Measurements from ENCODE around the gene ZNF699.

DNA sequence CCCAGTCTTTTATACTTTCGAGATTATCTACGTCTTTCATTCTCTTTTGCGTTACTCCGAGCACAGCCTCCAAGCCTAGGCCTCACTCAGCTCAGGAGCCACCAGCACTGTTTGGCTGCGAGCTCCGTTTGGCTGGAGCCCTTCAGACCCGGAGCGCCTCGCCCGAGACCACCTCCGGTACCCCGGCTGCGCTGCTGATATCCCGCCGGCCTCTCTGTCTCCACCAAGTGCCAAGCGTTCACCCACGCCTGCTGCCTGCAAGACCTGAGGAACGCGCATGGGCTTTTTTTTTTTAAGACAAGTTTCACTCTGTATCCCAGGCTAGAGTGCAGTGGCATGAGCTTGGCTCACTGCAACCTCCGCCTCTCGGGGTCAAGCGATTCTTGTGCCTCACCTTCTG lies 39.0 kb upstream of the ZNF699 start:
- TF ChIP-seq, protein P1, sequence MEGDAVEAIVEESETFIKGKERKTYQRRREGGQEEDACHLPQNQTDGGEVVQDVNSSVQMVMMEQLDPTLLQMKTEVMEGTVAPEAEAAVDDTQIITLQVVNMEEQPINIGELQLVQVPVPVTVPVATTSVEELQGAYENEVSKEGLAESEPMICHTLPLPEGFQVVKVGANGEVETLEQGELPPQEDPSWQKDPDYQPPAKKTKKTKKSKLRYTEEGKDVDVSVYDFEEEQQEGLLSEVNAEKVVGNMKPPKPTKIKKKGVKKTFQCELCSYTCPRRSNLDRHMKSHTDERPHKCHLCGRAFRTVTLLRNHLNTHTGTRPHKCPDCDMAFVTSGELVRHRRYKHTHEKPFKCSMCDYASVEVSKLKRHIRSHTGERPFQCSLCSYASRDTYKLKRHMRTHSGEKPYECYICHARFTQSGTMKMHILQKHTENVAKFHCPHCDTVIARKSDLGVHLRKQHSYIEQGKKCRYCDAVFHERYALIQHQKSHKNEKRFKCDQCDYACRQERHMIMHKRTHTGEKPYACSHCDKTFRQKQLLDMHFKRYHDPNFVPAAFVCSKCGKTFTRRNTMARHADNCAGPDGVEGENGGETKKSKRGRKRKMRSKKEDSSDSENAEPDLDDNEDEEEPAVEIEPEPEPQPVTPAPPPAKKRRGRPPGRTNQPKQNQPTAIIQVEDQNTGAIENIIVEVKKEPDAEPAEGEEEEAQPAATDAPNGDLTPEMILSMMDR (IDR thresholded peaks at IDR 0.05): no peak
- TF ChIP-seq POLR2A (IDR thresholded peaks at IDR 0.05): no peak

Data from suprapubic skin (tissue), 3 donors.